H1 (cell line): Measurements from ENCODE around the gene TMEM139. TPM values are rescaled to one million over a fixed set of nuclear protein-coding genes. Genes with fewer than 3 reads are reported as not detected.

ENCODE experiments used
- BRCA1 ChIP-seq: IDR thresholded peaks from 2 replicates; pipeline ENCODE4 v1.6.1; 2012; ENCODE audit warnings: low read depth, low read length, improper control_type of control experiment
- CHD2 ChIP-seq: IDR thresholded peaks from 2 replicates; pipeline ENCODE4 v1.6.1; 2012; ENCODE audit warnings: low read length, improper control_type of control experiment
- CTBP2 ChIP-seq: IDR thresholded peaks from 2 replicates; pipeline ENCODE4 v1.7.0; 2011; ENCODE audit warnings: borderline replicate concordance, mild to moderate bottlenecking, moderate library complexity, mixed read lengths, low read length; ENCODE audit not compliant: insufficient read depth, insufficient read length
- PHF8 ChIP-seq: fragments of 200-600 bp; sonication (generic); conservative IDR thresholded peaks from 2 replicates; pipeline ENCODE4 v1.7.1; 2012; ENCODE audit warnings: low read depth, mild to moderate bottlenecking, inconsistent platforms, low read length, moderate library complexity
- POU5F1 ChIP-seq: IDR thresholded peaks from 2 replicates; pipeline ENCODE4 v1.6.1; 2011; ENCODE audit warnings: low read depth, mild to moderate bottlenecking, low read length, moderate library complexity
- SAP30 ChIP-seq: fragments of 300-600 bp; sonication (generic); IDR thresholded peaks from 2 replicates; pipeline ENCODE4 v1.7.1; 2012; ENCODE audit warnings: low read length, moderate library complexity, mild to moderate bottlenecking, inconsistent platforms; ENCODE audit not compliant: insufficient read depth, insufficient replicate concordance
- SIRT6 ChIP-seq: IDR thresholded peaks from one replicate; pipeline ENCODE4 v1.7.1; 2012; ENCODE audit warnings: low read length, inconsistent platforms
- polyA plus RNA-seq, 7 experiments: library from polyadenylated mRNA; depleted of rRNA in 3 of 7; stranded (reverse) in 5 of 7; unstranded in 2 of 7; fragments of >200 nt in 5 of 7; fragments of 200-250 nt in 2 of 7; gene quantifications; 1 replicate in 5 of 7; 2 replicates in 1 of 7; 4 replicates in 1 of 7; pipeline versions ENCODE4 v1.2.1 to v1.2.3, GENCODE V29; 2011 to 2013; ENCODE audit warnings: missing spikeins in 2 of 7, mixed read lengths in 2 of 7
- total RNA-seq: library from RNA; stranded (reverse); fragmentation: NEBNext Ultra II Directional; extraction: Animal tissue kit (Norgen Biotek cat#: 25700); gene quantifications from 2 replicates; pipeline ENCODE4 v1.2.1, GENCODE V29; 2021

TMEM139 gene
- total and polyA plus RNA-seq, 2 of the 8 experiments (the other 6 are each of a cell fraction or from before 2014, with no cell fraction given): 3.2 to 6.7 TPM

DNA sequence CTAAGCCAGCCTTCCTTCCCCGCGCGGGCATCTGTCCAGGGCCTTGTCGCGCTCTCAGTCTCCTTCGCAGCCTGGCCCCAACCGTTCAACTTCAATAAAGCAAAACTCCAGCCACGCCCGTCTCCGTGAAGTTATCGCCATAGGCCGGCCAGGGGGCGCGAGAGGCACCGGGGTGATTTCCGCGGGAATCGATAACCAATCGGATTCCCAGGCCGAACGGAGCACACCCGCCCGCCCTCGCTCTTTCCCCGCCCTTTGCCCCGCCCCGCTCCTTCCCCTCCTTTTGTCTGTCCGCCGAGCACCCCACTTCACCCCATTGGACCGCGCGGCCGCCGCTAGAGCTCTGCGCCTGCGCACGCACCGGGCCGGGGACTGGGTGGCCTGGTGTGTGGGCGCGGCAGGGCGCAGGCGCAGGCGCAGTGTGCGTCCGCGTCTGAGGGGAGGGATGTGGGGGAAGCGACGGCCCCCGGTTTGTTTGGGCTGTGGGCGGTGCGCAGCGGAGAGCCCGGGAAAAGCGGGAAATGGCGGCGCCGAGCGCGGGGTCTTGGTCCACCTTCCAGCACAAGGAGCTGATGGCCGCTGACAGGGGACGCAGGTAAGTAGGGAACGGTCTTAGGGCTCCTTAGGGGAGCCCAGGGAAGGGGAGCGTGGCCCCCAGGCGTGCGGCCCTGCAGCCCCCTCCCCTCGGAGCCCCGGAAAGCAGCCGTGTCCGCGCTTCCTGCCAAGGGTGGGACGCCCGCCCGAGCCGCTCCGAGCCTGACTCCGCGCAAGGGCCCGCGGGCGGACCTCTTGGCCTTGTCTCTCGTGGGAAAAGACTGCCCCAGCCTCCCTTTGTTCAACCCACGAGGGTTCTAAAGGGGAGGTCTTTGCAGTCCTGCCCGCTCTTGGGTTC is 3.4 kb downstream of the TMEM139 start, which contains the start of gene CASP2 (continued):
- no peak for TF ChIP-seq SAP30
- TF ChIP-seq PHF8: peak; percentile 96
- no peak; the same call in 1 of the 2 replicates for TF ChIP-seq BRCA1
- TF ChIP-seq SIRT6: no peak
- no peak for TF ChIP-seq CTBP2
- TF ChIP-seq POU5F1: no peak
- TF ChIP-seq CHD2: peak; percentile 71; the same call in 1 of the 2 replicates
